ENCODE data around the gene CCDC127. TPM values are rescaled to one million over a fixed set of nuclear protein-coding genes. Genes with fewer than 3 reads are reported as not detected.

Gene CCDC127
- total and polyA plus RNA-seq, 2 of the 4 experiments (the other 2 are of a cell fraction): 3.2 to 3.9 TPM

DNA sequence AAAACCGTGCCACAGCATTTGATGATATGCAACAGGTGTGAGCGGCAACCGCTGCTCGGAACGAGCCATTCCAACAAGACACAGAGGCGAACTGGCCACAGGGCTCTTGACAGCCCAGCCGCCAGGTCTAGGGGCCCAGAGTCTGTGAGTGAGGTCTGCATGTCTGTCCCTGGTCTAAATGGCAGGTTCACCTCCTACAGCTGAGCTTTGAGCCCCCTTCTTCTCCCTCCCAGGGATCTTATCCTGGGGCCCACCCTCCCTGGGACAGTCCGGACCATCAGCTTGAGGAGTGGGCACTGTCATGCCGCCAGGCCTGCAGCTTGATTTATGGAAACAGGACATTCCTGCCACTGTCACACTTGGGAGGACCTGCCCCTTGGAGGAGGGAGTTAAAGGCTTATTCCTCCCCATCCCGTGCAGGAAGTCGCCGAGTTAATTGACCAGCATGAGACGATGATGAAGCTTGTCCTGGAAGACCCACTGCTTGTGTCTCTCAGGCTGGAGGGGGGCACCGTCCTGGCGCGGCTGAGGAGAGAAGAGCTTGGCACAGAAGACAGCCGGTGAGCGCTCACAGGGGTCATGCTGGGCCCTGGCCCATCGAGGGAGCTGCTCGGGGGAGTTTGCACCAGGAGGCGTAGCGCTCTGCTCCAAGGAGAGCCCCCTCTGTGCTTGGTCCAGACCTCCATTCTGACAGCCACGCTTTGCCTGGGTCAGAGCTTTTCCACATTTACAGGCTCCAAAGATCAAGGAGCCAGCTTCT lies 62.1 kb downstream of the CCDC127 start:
- H4K5ac ChIP-seq (ENCODE audit: low read depth, low read length): no peak overlapping the region
- H2AFZ ChIP-seq (replicated peaks; ENCODE audit: low read length, poor library complexity): no peak overlapping the region
- no peak overlapping the region for H3K18ac ChIP-seq (ENCODE audit: low read depth, low read length)
- H3K4me2 ChIP-seq (ENCODE audit: low read depth, low read length): no peak overlapping the region
- H3K27ac ChIP-seq (ENCODE audit: insufficient read depth, low read length): no peak overlapping the region
- H3K4me3 ChIP-seq (ENCODE audit: insufficient read depth, low read depth, low read length): no peak overlapping the region
- intact Hi-C loops (cut with micrococcal nuclease): no loop called here
- H3K23ac ChIP-seq (ENCODE audit: low read depth, low read length): no peak overlapping the region
- dilution Hi-C loops (cut with HindIII; ENCODE audit: low sequenced_read_pairs, unreplicated experiment): no loop called here
- ChIA-PET POLR2A (ENCODE audit: unreplicated experiment) (no interaction called here), CTCF (no interaction called here)
- no peak overlapping the region for H4K8ac ChIP-seq (ENCODE audit: low read depth in 2 of 2, low read length in 2 of 2)
- DNase-seq: no peak
- H2AK5ac ChIP-seq (ENCODE audit: low read depth, low read length): no peak overlapping the region
- peaks cover 10% of the 10 kb centered on the region for H3K4me1 ChIP-seq (ENCODE audit: control insufficient read depth, insufficient read depth, low read length)
- peaks cover 10% of the 10 kb centered on the region; the same call in 1 of the 2 replicates for H3K9me1 ChIP-seq (ENCODE audit: insufficient read depth, low read length)
- H3K56ac ChIP-seq (ENCODE audit: extremely low read depth, insufficient read depth, low read length): no peak overlapping the region
- H4K91ac ChIP-seq (ENCODE audit: insufficient read depth, low read depth, low read length): no peak overlapping the region
- in situ Hi-C loops (cut with MboI; ENCODE audit: low sequenced_read_pairs): no loop called here
- H3K36me3 ChIP-seq (ENCODE audit: control insufficient read depth, insufficient read depth, low read length): no peaks in the 10 kb centered on the region
- no peaks in the 10 kb centered on the region for H3K9me3 ChIP-seq (ENCODE audit: control insufficient read depth, insufficient read depth, low read length)
- H2BK20ac ChIP-seq (ENCODE audit: low read depth, low read length): no peak overlapping the region
- no peak overlapping the region for H2BK15ac ChIP-seq (ENCODE audit: low read depth, low read length)
- no peak overlapping the region for H2BK120ac ChIP-seq (ENCODE audit: low read depth, low read length)
- 93% methylated on average over 8 of the region's 23 CpGs; no CpG with 5 or more reads in 1 of the 2 experiments for WGBS, 2 experiments (ENCODE audit: extremely low coverage in 2 of 2, insufficient read length in 1 of 2)
- no peaks in the 10 kb centered on the region for H3K79me1 ChIP-seq (ENCODE audit: low read depth in 1 of 2, low read length in 2 of 2)
- no peak overlapping the region for H3K9ac ChIP-seq (ENCODE audit: low read depth, low read length)
- TF ChIP-seq MAZ (IDR thresholded peaks at IDR 0.05; ENCODE audit: borderline replicate concordance, low read depth, low read length) (no peak), MAFK (IDR thresholded peaks at IDR 0.05; ENCODE audit: low read depth, low read length) (no peak)
- TF ChIP-seq, protein P1, sequence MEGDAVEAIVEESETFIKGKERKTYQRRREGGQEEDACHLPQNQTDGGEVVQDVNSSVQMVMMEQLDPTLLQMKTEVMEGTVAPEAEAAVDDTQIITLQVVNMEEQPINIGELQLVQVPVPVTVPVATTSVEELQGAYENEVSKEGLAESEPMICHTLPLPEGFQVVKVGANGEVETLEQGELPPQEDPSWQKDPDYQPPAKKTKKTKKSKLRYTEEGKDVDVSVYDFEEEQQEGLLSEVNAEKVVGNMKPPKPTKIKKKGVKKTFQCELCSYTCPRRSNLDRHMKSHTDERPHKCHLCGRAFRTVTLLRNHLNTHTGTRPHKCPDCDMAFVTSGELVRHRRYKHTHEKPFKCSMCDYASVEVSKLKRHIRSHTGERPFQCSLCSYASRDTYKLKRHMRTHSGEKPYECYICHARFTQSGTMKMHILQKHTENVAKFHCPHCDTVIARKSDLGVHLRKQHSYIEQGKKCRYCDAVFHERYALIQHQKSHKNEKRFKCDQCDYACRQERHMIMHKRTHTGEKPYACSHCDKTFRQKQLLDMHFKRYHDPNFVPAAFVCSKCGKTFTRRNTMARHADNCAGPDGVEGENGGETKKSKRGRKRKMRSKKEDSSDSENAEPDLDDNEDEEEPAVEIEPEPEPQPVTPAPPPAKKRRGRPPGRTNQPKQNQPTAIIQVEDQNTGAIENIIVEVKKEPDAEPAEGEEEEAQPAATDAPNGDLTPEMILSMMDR (conservative IDR thresholded peaks at IDR 0.05; ENCODE audit: low read depth, low read length): no peak
- H3K14ac ChIP-seq (replicated peaks; ENCODE audit: low read depth, low read length): no peak overlapping the region
- no peak for ATAC-seq (ENCODE audit: low read depth)
- BruUV-seq (replicated peaks): no TSS peak
- no peak overlapping the region for H3K4ac ChIP-seq (ENCODE audit: low read depth, low read length)
- H4K20me1 ChIP-seq (ENCODE audit: insufficient read depth, low read length): no peaks in the 10 kb centered on the region
- no peak overlapping the region for H2BK5ac ChIP-seq (ENCODE audit: low read depth, low read length, poor library complexity, severe bottlenecking)
- H3K27me3 ChIP-seq (ENCODE audit: control insufficient read depth, insufficient read depth, low read length): no peaks in the 10 kb centered on the region
- no peak overlapping the region for H2AK9ac ChIP-seq (replicated peaks; ENCODE audit: low read depth, low read length, poor library complexity)
